NCI-H1417 (cell line): ENCODE results near the gene HES2.
"Not testable (repeated sequence)": the region's sequence is repeated elsewhere in the genome, so short reads cannot be mapped to it uniquely, and the experiment has no call there.

ENCODE experiments used
- DNase-seq, 3 experiments: peaks; one replicate each; lab custom pipeline; 2025; lab: John Stamatoyannopoulos, UW

Gene HES2

GRCh38 chr1:6454856-6455751 lies 35.4 kb upstream of the HES2 start:
- DNase-seq = no peak

DNA sequence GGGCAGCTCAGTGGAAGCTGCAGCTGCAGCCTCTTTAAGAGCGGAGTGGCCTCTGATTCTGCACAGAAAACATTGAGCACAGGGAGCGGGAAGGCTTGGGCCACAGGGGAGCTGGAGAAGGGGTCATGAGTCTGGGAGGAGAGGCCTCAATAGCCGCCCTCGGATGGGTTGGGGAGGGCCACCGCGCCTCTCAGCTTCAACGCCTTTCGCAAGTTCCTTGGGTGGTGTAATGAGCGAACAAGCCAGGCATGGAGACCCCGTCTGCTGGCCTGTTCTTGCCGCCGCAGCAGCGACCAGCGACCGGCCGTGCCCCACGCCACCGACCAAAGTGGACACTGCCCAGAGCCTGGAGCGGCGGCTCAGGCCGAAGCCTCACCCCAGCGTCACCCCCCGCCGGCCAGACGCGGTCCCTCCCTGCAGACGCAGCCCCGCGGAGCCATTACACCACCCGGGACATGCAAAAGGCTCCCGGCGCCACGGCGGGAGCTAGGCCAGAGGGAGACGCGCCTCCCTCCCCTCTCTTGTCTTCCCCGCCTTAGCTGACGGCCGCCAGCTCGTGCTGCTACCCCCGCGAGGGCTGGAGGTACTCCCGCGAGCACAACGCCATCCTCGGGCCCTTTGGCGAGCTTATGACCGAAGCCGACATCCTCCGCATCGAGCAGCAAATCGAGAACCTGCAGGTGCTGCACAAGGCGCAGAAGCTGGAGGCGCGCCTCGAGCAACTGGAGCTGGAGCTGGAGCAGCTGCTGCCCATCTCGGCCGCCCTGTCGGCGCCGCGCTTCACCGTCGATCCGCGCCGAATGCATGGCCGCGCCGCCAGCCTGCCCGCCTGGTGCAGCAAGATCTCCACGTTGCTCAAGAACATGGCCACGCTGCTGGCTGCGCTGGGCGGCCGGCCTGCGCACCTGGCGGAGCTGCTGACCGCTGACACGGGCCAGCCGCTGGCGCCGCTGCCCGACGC lies 34.5 kb upstream of the HES2 start:
- not testable (repeated sequence) for DNase-seq

DNA sequence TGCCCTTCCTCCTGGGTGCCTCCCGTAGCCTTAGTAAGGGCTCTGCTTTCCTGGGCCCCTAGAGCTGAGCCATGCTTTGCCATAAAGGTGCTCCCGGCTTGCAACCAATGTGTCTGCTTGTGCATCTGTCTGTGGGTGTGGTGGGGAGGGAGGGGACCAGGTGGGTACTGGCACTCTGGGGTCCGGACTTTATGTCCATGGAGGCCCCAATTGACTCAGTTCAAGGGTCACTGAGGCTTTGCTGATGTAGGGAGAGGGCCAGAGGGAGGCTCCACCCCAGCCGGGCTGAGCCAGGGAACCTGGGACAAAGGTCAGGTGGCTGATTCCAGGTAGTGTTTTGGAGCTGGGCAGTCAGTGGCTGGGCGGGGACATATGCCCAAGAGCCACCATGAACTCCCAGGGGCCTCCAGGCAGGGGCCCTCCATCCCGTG lies 31.2 kb upstream of the HES2 start:
- no peak for DNase-seq

GRCh38 chr1:6450486-6450885 lies 30.8 kb upstream of the HES2 start:
- DNase-seq = not testable (repeated sequence)

DNA sequence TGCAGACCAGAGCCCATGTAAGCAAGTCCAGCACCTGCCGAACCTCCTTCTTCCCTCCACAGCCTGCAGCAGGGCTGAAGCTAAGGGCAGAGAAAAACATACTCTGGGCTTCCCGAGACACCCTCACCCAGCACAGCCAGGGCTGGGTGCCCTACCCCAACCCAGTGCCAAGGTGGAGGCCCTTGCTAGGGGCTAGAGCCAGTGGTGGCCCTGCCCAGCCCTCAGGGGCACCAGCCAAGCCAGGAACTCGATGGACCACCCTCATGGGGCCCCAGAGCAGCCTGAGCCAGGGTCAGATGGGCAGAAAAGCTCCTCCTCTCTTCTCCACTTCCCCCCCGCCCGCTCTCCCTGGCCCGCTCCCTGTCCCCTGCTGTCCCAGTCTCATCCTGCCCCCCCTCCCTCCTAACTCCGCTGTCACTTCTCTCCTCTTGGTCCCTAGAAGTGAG lies 30.3 kb upstream of the HES2 start:
- no peak for DNase-seq

- peak; percentile 25 to 74 (median 71) for DNase-seq
Observed at GRCh38 chr1:6448749-6449631, 29.3 kb upstream of the HES2 start.

DNA sequence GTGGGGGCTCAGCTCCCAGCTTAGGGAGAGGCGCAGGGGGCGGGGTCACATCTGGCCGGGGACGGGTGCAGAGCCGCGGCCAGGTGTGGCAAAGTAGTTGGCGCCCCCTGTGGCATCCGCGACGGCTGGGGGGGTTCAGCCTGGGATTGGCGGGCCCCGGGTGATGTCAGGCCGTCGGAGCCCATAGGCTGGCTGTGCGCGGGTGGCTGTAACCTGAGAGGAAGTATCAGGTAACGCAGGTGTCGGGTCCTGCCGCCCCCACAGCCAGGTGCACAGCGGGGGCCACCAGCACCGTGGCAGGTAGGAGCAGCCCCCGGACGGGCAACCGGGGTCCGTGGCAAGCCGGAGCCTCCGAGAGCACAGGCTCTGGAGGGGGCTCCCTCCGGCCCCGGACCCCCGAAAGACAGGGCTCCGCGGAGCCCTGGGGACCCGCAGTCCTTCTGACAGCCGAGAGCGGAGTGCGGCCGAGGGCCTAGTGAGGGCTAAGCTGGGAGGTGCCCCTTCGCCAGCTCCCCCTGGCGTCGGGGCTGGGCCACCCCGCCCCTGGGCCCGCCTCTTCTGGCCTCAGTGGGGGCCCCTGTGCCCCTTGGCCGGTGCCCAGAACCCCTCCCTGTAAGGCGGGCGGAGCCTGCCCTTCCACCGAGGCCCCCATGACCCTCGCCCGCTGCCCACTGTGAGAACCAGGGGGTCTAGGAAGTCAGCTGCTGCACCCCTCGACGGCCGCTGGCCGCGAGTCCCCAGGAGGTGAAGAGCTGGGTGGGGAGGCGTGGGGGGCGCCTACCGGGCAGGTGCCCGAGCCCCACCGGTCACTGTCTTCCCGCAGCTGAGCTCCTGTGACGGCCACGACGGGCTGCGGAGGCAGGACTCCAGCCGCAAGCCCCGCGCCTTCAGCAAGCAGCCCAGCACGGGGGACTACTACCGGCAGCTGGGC lies 28.4 kb upstream of the HES2 start:
- peak; percentile 71 to 83 (median 75) for DNase-seq

- peak; percentile 36 to 61 (median 59) for DNase-seq
Observed at GRCh38 chr1:6447016-6447817, 27.5 kb upstream of the HES2 start.

DNA sequence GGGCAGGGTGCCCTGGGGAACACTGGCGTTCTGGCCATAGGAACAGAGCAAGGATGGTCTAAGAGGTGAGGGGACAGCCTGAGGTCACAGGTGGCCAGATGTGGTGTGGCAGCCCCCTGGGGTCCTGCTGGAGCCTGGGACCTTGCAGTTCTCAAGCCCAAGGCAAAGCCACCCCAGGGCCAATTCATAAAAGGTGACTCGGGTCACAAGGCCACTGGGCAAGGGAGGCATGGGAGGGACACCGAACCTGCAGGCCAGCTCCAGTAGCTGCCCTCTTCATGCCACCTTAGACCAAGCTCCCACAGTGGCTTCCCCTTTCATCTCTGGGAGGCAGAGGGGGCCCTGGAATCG lies 26.9 kb upstream of the HES2 start:
- DNase-seq = no peak

DNA sequence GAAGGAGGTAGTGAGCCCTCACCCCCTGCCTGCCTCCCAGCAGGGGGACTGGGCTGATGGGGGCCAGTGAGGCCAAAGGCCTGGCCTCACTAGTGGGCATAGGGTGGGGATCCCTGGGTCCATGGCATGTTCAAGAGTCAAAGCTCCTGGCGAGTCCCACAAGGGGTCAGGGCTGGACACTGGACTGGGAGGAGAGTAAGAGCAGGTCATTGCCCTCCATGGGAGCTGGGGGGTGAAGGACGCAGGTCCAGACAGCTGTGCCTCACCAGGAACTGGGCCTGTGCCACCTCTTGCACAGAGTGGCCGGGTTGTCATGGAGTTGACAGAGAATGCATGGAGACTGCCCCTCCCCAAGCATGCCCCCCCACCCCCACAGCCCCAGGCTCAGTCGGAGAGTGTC lies 26.2 kb upstream of the HES2 start:
- peak in 2 of 3 experiments; percentile 46 to 60 for DNase-seq

GRCh38 chr1:6445062-6445763 lies 25.5 kb upstream of the HES2 start:
- peak in 2 of 3 experiments; percentile 12 to 31 for DNase-seq

- DNase-seq = no peak
Observed at GRCh38 chr1:6444377-6444776, 24.7 kb upstream of the HES2 start.

GRCh38 chr1:6443339-6444115 lies 23.8 kb upstream of the HES2 start:
- peak; percentile 14 to 60 (median 22) for DNase-seq

- no peak for DNase-seq
Observed at GRCh38 chr1:6441586-6441985, 21.9 kb upstream of the HES2 start.

- peak in 2 of 3 experiments; percentile 52 to 53 for DNase-seq
Observed at GRCh38 chr1:6440198-6441126, 20.7 kb upstream of the HES2 start.

- peak; percentile 63 to 81 (median 66) for DNase-seq
Observed at GRCh38 chr1:6438047-6438525, 18.4 kb upstream of the HES2 start.
